Prostate gland (tissue), 2 donors: ENCODE data around the gene SPRING1. TPM values are rescaled to one million over a fixed set of nuclear protein-coding genes. Genes with fewer than 3 reads are reported as not detected.

Experiments
- DNase-seq: peaks from one replicate; pipeline ENCODE4 v3.0.0-alpha.2; 2019; ENCODE audit warnings: low spot score
- H3K27ac ChIP-seq, 2 donors: fragments of 200-600 bp; sonication (generic); 2 replicates each; pipeline ENCODE4 v1.5.1; 2017 to 2019
- H3K27me3 ChIP-seq: fragments of 200-600 bp; sonication (generic); replicated peaks from 2 replicates; pipeline ENCODE4 v1.5.1; 2019; ENCODE audit not compliant: insufficient read depth
- H3K36me3 ChIP-seq, 2 donors: fragments of 200-600 bp; sonication (generic); 1 replicate in 1 of 2; 2 replicates in 1 of 2; pipeline versions ENCODE4 v1.5.1 to v1.8.1; 2017 to 2019
- H3K4me1 ChIP-seq: fragments of 200-600 bp; sonication (generic); replicated peaks from 2 replicates; pipeline ENCODE4 v1.5.1; 2019
- H3K4me3 ChIP-seq, 2 donors: fragments of 200-600 bp; sonication (generic); 2 replicates each; pipeline ENCODE4 v1.5.1; 2017 to 2019
- H3K9me3 ChIP-seq: fragments of 200-600 bp; sonication (generic); 2 replicates; pipeline ENCODE4 v1.5.1; 2017
- CTCF ChIP-seq, 4 experiments: fragments of 200-600 bp in 2 of 4; fragments of 450-650 bp in 2 of 4; sonication (generic) in 2 of 4; IDR thresholded peaks; 1 replicate in 3 of 4; 2 replicates in 1 of 4; pipeline ENCODE4 v1.5.1; 2016 to 2019; ENCODE audit warnings: antibody characterized with exemption in 4 of 4, mild to moderate bottlenecking in 2 of 4, moderate library complexity in 2 of 4
- POLR2A ChIP-seq: fragments of 450-650 bp; IDR thresholded peaks from one replicate; pipeline ENCODE4 v1.6.1; 2016; ENCODE audit warnings: antibody characterized with exemption, mild to moderate bottlenecking
- POLR2AphosphoS5 ChIP-seq: sonication (generic); formaldehyde crosslinking; IDR thresholded peaks from one replicate; pipeline ENCODE4 v1.6.1; 2017; ENCODE audit warnings: antibody characterized with exemption
- WGBS: methylation state at CpG from one replicate; pipeline ENCODE4 v1.1.5; 2018; 5-methylcytosine and 5-hydroxymethylcytosine counted together
- intact Hi-C: fragments of 100-400 bp; cut with DNase I; formaldehyde crosslinking; loops from one replicate; pipeline ENCODE4 v1.14.2; 2022
- total RNA-seq, 2 donors: library from RNA; depleted of rRNA; stranded (reverse); fragments of >200 nt; gene quantifications; one replicate each; pipeline ENCODE4 v1.1.0, GENCODE V29; 2016

The SPRING1 gene
- total RNA-seq, 2 donors from 2014 or later, result 12.9 to 21.0 TPM

- no peaks in the 10 kb centered on the region for H3K27me3 ChIP-seq
- TF ChIP-seq POLR2AphosphoS5 (no peak), POLR2A (no peak), CTCF (IDR thresholded peaks at IDR 0.05) (no peak)
- H3K36me3 ChIP-seq, result no peaks in the 10 kb centered on the region
- H3K27ac ChIP-seq, result no peak overlapping the region
- intact Hi-C loops, result no loop called here
- WGBS, result 18% methylated on average over 4 of the region's 4 CpGs
- H3K9me3 ChIP-seq, result no peaks in the 10 kb centered on the region
- no peak for DNase-seq
- no peak overlapping the region for H3K4me3 ChIP-seq
- H3K4me1 ChIP-seq, result no peaks in the 10 kb centered on the region
Measured at GRCh38 chr12:116726694-116727093, 11.2 kb downstream of the SPRING1 start.

GRCh38 chr12:116722245-116722644 is 15.6 kb downstream of the SPRING1 start:
- Histone ChIP-seq H3K4me3 (no peak overlapping the region), H3K36me3 (no peaks in the 10 kb centered on the region), H3K27ac (no peak overlapping the region), H3K27me3 (no peaks in the 10 kb centered on the region), H3K9me3 (no peaks in the 10 kb centered on the region), H3K4me1 (no peaks in the 10 kb centered on the region)
- DNase-seq, result no peak
- TF ChIP-seq CTCF (IDR thresholded peaks at IDR 0.05), result no peak
- TF ChIP-seq POLR2A, result no peak
- TF ChIP-seq POLR2AphosphoS5, result no peak
- intact Hi-C loops, result no loop called here

- Histone ChIP-seq H3K27me3 (no peaks in the 10 kb centered on the region), H3K36me3 (no peaks in the 10 kb centered on the region), H3K4me1 (no peaks in the 10 kb centered on the region), H3K4me3 (no peak overlapping the region), H3K27ac (no peak overlapping the region), H3K9me3 (no peaks in the 10 kb centered on the region)
- intact Hi-C loops, result loop anchor here (5.0 kb wide), 1 partner anchor 97 kb away; no protein-coding TSS in a partner anchor
- TF ChIP-seq POLR2AphosphoS5, result no peak
- no peak for TF ChIP-seq POLR2A
- TF ChIP-seq CTCF (IDR thresholded peaks at IDR 0.05), result no peak
- 62% methylated on average over 15 of the region's 15 CpGs for WGBS
- no peak for DNase-seq
Measured at GRCh38 chr12:116719731-116720528, 17.9 kb downstream of the SPRING1 start.

- no peak overlapping the region for H3K27ac ChIP-seq
- TF ChIP-seq POLR2A (no peak), POLR2AphosphoS5 (no peak), CTCF (IDR thresholded peaks at IDR 0.05) (no peak)
- no peaks in the 10 kb centered on the region for H3K9me3 ChIP-seq
- H3K4me1 ChIP-seq, result no peaks in the 10 kb centered on the region
- no peak overlapping the region for H3K4me3 ChIP-seq
- intact Hi-C loops, result loop anchor here (5.0 kb wide), 1 partner anchor 98 kb away; no protein-coding TSS in a partner anchor
- no peaks in the 10 kb centered on the region for H3K27me3 ChIP-seq
- no peak for DNase-seq
- 38% methylated on average over 10 of the region's 10 CpGs for WGBS
- no peaks in the 10 kb centered on the region for H3K36me3 ChIP-seq
Measured at GRCh38 chr12:116718655-116719454, 19.0 kb downstream of the SPRING1 start.
